Measurements from ENCODE around the gene SMCHD1. TPM values are rescaled to one million over a fixed set of nuclear protein-coding genes. Genes with fewer than 3 reads are reported as not detected.

Gene SMCHD1
- 10 to 100 TPM; 28.2 to 55.8 (median 31.9) TPM for total RNA-seq

DNA sequence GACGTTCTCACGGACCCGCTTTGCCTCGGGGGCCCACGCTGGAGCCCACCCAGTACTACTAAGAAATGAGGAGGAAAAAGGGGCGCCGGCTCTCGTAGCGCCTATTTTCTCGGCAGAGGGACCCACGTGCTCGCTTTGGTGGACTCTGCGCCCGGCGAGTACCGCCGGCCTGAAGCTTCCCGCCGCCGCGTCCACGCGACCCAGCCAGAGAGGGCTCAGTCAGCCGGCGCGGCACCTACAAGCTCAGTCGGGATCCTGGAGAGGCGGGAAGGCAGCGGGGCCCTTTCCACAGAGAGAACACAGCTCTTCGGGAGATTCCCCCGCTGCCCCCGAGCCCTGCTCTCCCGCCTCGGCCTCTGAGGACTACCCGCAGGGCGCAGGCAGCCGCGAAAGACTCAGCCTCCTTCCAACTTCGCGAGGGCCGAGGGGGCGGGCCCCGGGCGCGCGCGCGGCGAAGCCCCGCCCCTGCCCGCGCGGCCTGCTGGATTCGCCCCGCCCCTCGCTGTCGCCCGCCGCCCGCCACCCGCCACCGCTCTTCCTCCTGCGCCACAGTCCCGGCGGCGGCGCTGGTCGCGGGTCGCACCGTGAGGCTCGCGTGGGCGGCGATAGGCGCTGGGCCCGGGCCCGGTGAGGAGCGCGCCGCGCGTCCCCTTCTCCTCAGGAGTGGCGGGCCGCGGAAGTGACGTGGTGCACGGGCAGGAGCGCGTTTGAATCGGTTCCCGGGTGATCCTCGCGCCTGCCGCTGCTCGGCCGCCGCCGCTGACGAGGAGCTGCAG is at the start of gene SMCHD1:
Gene SMCHD1 (plus strand): TSS at position 549 of the 776 bp plus-strand sequence. CDS start 350 bp downstream, outside the sequence.
- peak within 1 kb of the TSS; percentile 79 for H3K4me3 ChIP-seq (ENCODE audit: low read depth, poor library complexity, severe bottlenecking)
- intact Hi-C loops (cut with DNase I; ENCODE audit: low total_unique reads): no loop called here
- peak in 1 of 2 donors; percentile 42 for TF ChIP-seq POLR2A (IDR thresholded peaks at IDR 0.05)
- TF ChIP-seq, protein P1, sequence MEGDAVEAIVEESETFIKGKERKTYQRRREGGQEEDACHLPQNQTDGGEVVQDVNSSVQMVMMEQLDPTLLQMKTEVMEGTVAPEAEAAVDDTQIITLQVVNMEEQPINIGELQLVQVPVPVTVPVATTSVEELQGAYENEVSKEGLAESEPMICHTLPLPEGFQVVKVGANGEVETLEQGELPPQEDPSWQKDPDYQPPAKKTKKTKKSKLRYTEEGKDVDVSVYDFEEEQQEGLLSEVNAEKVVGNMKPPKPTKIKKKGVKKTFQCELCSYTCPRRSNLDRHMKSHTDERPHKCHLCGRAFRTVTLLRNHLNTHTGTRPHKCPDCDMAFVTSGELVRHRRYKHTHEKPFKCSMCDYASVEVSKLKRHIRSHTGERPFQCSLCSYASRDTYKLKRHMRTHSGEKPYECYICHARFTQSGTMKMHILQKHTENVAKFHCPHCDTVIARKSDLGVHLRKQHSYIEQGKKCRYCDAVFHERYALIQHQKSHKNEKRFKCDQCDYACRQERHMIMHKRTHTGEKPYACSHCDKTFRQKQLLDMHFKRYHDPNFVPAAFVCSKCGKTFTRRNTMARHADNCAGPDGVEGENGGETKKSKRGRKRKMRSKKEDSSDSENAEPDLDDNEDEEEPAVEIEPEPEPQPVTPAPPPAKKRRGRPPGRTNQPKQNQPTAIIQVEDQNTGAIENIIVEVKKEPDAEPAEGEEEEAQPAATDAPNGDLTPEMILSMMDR (IDR thresholded peaks at IDR 0.05): no peak
- DNase-seq (ENCODE audit: low spot score in 2 of 2): peak; percentile 81 to 97
- WGBS, 2 donors: 0 to 1% methylated on average over 2 to 34 of the region's 100 CpGs

DNA sequence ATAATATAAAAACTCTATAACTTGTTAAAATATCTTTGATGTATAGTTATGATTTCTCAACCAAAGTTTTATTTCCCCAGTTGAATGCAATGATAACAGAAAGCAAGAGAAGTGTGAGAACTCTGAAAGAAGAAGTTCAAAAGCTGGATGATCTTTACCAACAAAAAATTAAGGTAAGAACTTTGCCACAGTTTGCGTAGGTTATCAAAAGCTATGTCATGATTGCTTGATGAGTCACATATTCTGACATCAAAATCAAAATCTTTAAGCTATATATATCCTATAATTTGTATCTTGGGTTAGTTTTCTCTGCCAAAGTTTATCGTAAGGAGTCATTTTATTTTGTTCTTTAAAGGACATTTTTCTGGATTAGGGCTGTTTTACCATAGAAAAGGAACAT is 49.2 kb upstream of the SMCHD1 start:
- no peak for DNase-seq (ENCODE audit: low spot score in 2 of 2)
- intact Hi-C loops (cut with DNase I; ENCODE audit: low total_unique reads): no loop called here
- WGBS, 2 donors: 67 to 69% methylated on average over 2 of the region's 2 CpGs
- no peak overlapping the region for H3K4me3 ChIP-seq (ENCODE audit: low read depth, poor library complexity, severe bottlenecking)
- no peak for TF ChIP-seq POLR2A (IDR thresholded peaks at IDR 0.05)
- TF ChIP-seq, protein P1 (IDR thresholded peaks at IDR 0.05): no peak

DNA sequence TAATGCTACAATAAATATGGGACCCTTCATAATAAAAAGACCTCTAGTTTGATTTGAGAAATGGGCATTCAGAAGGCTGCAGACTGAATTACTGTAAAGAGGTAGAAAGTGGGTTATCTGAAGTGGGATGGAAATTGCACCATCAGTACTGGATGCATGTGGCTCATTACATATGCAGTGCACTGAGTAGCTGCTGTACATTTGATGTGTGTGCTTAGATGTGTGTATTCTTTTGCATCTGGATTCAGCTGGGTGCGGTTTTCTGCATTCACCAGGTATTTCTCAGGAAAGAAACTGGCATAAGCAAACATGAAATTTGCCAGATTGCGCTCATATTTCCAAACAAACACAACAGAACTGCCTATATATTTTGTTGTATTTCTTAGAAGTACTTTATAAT is 45.9 kb upstream of the SMCHD1 start:
- no peak for DNase-seq (ENCODE audit: low spot score in 2 of 2)
- intact Hi-C loops (cut with DNase I; ENCODE audit: low total_unique reads): no loop called here
- 93 to 94% methylated on average over 2 of the region's 2 CpGs for WGBS, 2 donors
- H3K4me3 ChIP-seq (ENCODE audit: low read depth, poor library complexity, severe bottlenecking): no peak overlapping the region
- TF ChIP-seq, protein P1 (IDR thresholded peaks at IDR 0.05): no peak
- TF ChIP-seq POLR2A (IDR thresholded peaks at IDR 0.05): no peak

DNA sequence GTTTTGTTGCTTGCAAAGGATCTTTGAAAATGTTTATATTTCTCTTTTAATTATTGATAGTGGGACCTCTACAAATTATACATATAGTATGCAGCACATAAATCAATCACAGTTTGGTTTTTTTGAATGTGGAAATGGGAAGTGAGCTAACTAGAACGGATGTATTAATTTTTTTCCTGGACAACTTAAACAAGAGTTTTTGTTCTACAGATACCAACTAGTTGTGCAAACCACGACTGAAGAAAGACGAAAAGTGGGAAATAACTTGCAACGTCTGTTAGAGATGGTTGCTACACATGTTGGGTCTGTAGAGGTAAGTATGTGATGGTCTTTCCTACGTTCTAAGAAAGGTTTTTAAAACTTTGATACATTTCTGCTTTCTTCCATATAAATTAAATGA is 45.0 kb upstream of the SMCHD1 start:
- intact Hi-C loops (cut with DNase I; ENCODE audit: low total_unique reads): no loop called here
- no peak overlapping the region for H3K4me3 ChIP-seq (ENCODE audit: low read depth, poor library complexity, severe bottlenecking)
- TF ChIP-seq, protein P1 (IDR thresholded peaks at IDR 0.05): no peak
- no peak for TF ChIP-seq POLR2A (IDR thresholded peaks at IDR 0.05)
- no peak for DNase-seq (ENCODE audit: low spot score in 2 of 2)
- 79 to 88% methylated on average over 5 of the region's 5 CpGs for WGBS, 2 donors

DNA sequence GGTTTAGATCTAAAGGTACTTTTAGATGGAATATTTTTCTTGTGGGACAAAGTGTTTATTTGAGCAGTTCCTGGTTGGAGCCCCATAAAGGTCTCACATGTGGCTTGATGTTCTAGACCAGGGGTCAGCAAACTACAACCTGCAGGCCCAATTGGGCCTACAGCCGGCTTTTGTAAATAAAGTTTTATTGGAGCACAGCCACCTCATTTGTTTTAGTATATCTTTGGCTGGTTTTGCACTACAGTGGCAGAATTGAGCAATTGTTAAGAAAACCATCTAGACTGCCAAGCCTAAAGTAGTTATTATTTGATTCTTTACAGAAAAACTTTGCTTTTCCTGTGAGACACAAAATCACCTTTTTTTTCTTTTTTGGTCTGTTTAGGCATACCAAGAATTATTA is 42.5 kb upstream of the SMCHD1 start:
- WGBS, 2 donors: 86 to 94% methylated on average over 1 of the region's 1 CpG
- DNase-seq (ENCODE audit: low spot score in 2 of 2): no peak

More for the DNA sequence above, 42.5 kb upstream of the SMCHD1 start:
- no peak overlapping the region for H3K4me3 ChIP-seq (ENCODE audit: low read depth, poor library complexity, severe bottlenecking)
- TF ChIP-seq, protein P1 (IDR thresholded peaks at IDR 0.05): no peak
- no peak for TF ChIP-seq POLR2A (IDR thresholded peaks at IDR 0.05)
- intact Hi-C loops (cut with DNase I; ENCODE audit: low total_unique reads): no loop called here

All from lower leg skin (tissue), 4 donors.